Measurements from ENCODE around the gene NECAB2. TPM values are rescaled to one million over a fixed set of nuclear protein-coding genes. Genes with fewer than 3 reads are reported as not detected.

NECAB2 gene
- polyA plus RNA-seq, 1 experiment, result 0.20 TPM

DNA sequence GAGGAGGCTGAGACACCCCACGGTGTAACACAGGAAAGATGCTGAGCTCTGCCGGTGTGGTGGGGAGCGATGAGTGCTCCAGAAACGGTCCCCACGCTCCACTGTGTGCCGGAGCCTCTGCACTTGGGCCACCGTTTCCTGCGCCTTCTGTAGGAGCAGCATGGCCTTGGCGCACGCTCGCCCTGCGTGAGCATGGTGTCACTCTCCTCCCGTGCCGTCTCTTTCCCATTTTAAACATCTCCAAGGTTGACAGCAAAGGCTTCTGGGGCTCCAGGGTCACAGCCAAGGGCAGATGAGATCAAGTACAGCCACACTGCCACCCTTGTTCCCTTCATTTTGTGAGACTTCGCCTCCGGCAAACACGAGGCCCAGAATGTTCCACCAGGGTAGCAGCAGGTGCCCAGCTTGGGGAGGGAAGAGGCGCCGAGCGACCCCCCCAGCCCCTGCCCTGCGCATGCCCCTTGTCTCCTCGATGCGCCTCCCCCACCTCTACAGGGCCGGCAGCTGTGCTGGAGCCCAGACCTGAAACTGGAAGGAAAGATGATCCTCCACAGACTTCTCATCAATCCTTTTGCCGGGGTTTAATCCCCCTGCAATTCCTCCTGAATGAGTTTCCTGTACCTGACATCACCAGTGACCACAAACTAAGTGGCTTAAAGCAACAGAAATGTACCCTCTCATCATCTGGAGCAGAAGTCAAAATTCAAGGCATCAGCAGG is 34.9 kb upstream of the NECAB2 start:
- H3K4me3 ChIP-seq (ENCODE audit: low read depth, low read length), result no peak overlapping the region
- no peak for DNase-seq (ENCODE audit: low read depth, low spot score)
- H3K27ac ChIP-seq (ENCODE audit: low read depth, low read length), result no peak overlapping the region
- TF ChIP-seq, protein P1, sequence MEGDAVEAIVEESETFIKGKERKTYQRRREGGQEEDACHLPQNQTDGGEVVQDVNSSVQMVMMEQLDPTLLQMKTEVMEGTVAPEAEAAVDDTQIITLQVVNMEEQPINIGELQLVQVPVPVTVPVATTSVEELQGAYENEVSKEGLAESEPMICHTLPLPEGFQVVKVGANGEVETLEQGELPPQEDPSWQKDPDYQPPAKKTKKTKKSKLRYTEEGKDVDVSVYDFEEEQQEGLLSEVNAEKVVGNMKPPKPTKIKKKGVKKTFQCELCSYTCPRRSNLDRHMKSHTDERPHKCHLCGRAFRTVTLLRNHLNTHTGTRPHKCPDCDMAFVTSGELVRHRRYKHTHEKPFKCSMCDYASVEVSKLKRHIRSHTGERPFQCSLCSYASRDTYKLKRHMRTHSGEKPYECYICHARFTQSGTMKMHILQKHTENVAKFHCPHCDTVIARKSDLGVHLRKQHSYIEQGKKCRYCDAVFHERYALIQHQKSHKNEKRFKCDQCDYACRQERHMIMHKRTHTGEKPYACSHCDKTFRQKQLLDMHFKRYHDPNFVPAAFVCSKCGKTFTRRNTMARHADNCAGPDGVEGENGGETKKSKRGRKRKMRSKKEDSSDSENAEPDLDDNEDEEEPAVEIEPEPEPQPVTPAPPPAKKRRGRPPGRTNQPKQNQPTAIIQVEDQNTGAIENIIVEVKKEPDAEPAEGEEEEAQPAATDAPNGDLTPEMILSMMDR (IDR thresholded peaks at IDR 0.05; ENCODE audit: low read depth, low read length), result no peak
- H3K27me3 ChIP-seq (ENCODE audit: control insufficient read depth, insufficient read depth, low read length), result peaks cover 2% of the 10 kb centered on the region
- CTCF ChIA-PET, result no interaction called here
- POLR2A ChIA-PET, result no interaction called here
- no peaks in the 10 kb centered on the region; the same call in 1 of the 2 replicates for H3K9me3 ChIP-seq (ENCODE audit: control insufficient read depth, insufficient read depth, low read length)

- Histone ChIP-seq H3K27ac (ENCODE audit: low read depth, low read length) (no peak overlapping the region), H3K9me3 (ENCODE audit: control insufficient read depth, insufficient read depth, low read length) (no peaks in the 10 kb centered on the region; the same call in 1 of the 2 replicates), H3K4me3 (ENCODE audit: low read depth, low read length) (no peak overlapping the region), H3K27me3 (ENCODE audit: control insufficient read depth, insufficient read depth, low read length) (peaks cover 2% of the 10 kb centered on the region)
- ChIA-PET POLR2A (no interaction called here), CTCF (no interaction called here)
- no peak for DNase-seq (ENCODE audit: low read depth, low spot score)
- TF ChIP-seq, protein P1 (IDR thresholded peaks at IDR 0.05; ENCODE audit: low read depth, low read length), result no peak
Measured at GRCh38 chr16:83933885-83934683, 34.0 kb upstream of the NECAB2 start.

DNA sequence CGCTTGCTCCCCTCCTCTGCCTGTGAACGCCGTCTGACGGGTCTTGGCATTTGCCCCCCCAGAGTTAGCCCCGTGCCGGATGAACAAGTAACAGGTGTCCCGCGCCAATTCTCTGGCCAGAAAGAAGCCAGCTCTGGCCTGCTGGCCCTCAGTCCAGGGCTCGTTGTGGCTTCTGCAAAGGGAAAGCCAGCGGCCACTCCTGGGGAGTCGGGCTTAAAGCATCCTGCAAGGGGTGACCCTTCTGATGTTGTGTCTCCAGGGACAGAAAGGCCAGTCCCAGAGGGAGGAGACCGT is 33.4 kb upstream of the NECAB2 start:
- no peak overlapping the region for H3K4me3 ChIP-seq (ENCODE audit: low read depth, low read length)
- peaks cover 2% of the 10 kb centered on the region for H3K27me3 ChIP-seq (ENCODE audit: control insufficient read depth, insufficient read depth, low read length)
- no peak for DNase-seq (ENCODE audit: low read depth, low spot score)
- no peak overlapping the region for H3K27ac ChIP-seq (ENCODE audit: low read depth, low read length)
- CTCF ChIA-PET, result no interaction called here
- TF ChIP-seq, protein P1 (IDR thresholded peaks at IDR 0.05; ENCODE audit: low read depth, low read length), result no peak
- no peaks in the 10 kb centered on the region; the same call in 1 of the 2 replicates for H3K9me3 ChIP-seq (ENCODE audit: control insufficient read depth, insufficient read depth, low read length)
- POLR2A ChIA-PET, result no interaction called here

- ChIA-PET CTCF (interaction anchor here (0.6 kb wide), 1 partner anchor 373 kb away, joined by 4 read pairs; no protein-coding TSS in a partner anchor), POLR2A (no interaction called here)
- Histone ChIP-seq H3K4me3 (ENCODE audit: low read depth, low read length) (no peak overlapping the region), H3K27ac (ENCODE audit: low read depth, low read length) (no peak overlapping the region), H3K27me3 (ENCODE audit: control insufficient read depth, insufficient read depth, low read length) (peaks cover 2% of the 10 kb centered on the region), H3K9me3 (ENCODE audit: control insufficient read depth, insufficient read depth, low read length) (no peaks in the 10 kb centered on the region; the same call in 1 of the 2 replicates)
- TF ChIP-seq, protein P1 (IDR thresholded peaks at IDR 0.05; ENCODE audit: low read depth, low read length), result no peak
- no peak for DNase-seq (ENCODE audit: low read depth, low spot score)
Measured at GRCh38 chr16:83935005-83935857, 32.8 kb upstream of the NECAB2 start.

All from AG04450 (cell line).